Measurements from ENCODE around the gene RWDD1. TPM values are rescaled to one million over a fixed set of nuclear protein-coding genes. Genes with fewer than 3 reads are reported as not detected.
A peak's percentile ranks its signal among the peaks of the same experiment; 100 is the strongest.

Gene RWDD1
- total and polyA plus RNA-seq, 9 donors: 52.3 to 65.7 (median 56.8) TPM

DNA sequence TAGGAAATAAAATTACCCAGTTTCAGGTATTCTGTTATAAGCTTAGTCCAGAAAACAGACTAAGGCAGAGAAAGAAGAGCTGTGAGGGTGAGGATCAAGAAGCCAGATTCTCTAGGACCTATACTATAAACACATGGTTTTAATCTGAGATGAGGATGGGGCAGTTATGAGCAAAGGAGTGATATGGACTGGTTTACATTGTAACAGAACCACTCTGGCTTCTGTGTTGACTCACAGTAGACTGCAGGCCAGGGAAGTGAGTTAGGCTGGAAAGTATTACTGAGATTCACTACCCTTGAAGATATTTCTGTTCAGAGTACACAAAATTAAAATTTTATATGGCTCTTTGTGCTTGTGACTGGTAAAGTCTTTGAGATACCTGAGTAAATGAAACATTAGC is 3.2 kb upstream of the RWDD1 start:
- no peaks in the 10 kb centered on the region for H3K36me3 ChIP-seq (ENCODE audit: control insufficient read depth, insufficient read depth, low read length)
- no peak overlapping the region for H3K27ac ChIP-seq (ENCODE audit: low read length)
- H3K9me3 ChIP-seq (replicated peaks; ENCODE audit: control insufficient read depth, low read depth, low read length): no peaks in the 10 kb centered on the region
- no peak overlapping the region for H3K4me3 ChIP-seq (ENCODE audit: low read length)
- peaks cover 2% of the 10 kb centered on the region for H3K4me1 ChIP-seq (ENCODE audit: control insufficient read depth, insufficient read depth, low read length)
- DNase-seq: no peak
- H3K27me3 ChIP-seq (ENCODE audit: control insufficient read depth, insufficient read depth, low read length): peaks cover 6% of the 10 kb centered on the region

DNA sequence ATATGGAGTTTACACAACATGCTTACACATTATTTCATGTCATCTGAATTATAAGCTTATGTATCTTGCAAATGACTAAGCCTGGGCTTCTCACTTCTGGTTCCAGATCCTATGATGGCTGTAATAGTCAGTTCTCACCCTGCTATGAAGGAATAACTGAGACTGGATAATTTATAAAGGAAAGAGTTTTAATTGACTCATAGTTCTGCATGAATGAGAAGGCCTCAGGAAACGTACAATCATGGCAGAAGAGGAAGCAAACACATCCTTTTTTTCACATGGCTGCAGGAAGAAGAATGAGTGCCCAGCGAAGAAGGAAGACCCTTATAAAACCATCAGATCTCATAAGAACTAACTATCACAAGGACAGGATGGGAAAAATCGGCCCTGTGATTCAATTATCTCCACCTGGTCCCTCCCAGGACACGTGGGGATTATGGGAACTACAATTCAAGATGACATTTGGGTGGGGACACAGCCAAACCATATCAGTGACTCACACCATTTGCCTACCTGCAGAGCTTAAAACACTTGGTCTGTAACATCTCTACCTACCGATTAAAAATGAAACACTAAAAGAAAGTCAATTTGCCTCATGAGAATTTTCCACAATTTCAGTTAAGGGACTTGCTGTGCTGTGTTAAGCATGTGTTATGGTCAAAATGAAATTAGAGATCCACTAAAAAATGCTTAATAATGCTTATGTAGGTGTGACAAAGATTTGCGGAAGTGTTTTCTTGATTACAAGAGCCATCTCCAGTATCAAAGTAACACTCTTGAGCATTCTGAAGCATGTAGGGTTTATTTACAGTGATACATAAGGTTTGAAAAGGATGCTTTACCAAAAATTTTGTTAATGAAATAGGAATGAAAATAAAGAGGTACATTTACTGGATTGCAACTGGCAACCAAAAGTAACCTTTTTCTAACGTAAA is 2.2 kb upstream of the RWDD1 start:
- H3K36me3 ChIP-seq (ENCODE audit: control insufficient read depth, insufficient read depth, low read length): no peaks in the 10 kb centered on the region
- H3K9me3 ChIP-seq (replicated peaks; ENCODE audit: control insufficient read depth, low read depth, low read length): no peaks in the 10 kb centered on the region
- H3K27me3 ChIP-seq (ENCODE audit: control insufficient read depth, insufficient read depth, low read length): peaks cover 6% of the 10 kb centered on the region
- no peak overlapping the region for H3K4me3 ChIP-seq (ENCODE audit: low read length)
- peaks cover 2% of the 10 kb centered on the region for H3K4me1 ChIP-seq (ENCODE audit: control insufficient read depth, insufficient read depth, low read length)
- WGBS (ENCODE audit: insufficient coverage): no CpG with 5 or more reads among the region's 7 CpGs
- no peak for DNase-seq
- H3K27ac ChIP-seq (ENCODE audit: low read length): no peak overlapping the region

DNA sequence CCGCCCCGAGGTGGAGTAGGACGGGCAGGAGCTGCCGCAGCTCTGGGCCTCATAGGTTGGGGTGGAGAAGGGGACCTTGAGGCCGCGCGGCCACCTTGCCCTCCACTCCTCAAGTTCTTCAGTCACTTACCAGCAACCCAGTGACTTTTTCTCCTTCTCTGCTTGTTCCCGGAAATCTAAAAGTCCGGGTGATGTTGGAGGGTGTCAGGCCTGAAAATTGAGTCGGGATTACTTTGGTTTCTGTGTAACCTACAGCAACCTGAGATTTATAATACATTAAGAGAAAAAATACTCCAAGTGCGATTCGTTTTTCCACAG is 338 bp downstream of the RWDD1 start:
- no peak for DNase-seq
- H3K4me1 ChIP-seq (ENCODE audit: control insufficient read depth, insufficient read depth, low read length): peaks cover 2% of the 10 kb centered on the region
- H3K27me3 ChIP-seq (ENCODE audit: control insufficient read depth, insufficient read depth, low read length): no peaks in the 10 kb centered on the region
- no CpG with 5 or more reads among the region's 12 CpGs for WGBS (ENCODE audit: insufficient coverage)
- H3K27ac ChIP-seq (ENCODE audit: low read length): peak overlapping the region; percentile 94
- H3K4me3 ChIP-seq (ENCODE audit: low read length): peak overlapping the region; percentile 99
- peaks cover 8% of the 10 kb centered on the region for H3K36me3 ChIP-seq (ENCODE audit: control insufficient read depth, insufficient read depth, low read length)
- H3K9me3 ChIP-seq (replicated peaks; ENCODE audit: control insufficient read depth, low read depth, low read length): no peaks in the 10 kb centered on the region

DNA sequence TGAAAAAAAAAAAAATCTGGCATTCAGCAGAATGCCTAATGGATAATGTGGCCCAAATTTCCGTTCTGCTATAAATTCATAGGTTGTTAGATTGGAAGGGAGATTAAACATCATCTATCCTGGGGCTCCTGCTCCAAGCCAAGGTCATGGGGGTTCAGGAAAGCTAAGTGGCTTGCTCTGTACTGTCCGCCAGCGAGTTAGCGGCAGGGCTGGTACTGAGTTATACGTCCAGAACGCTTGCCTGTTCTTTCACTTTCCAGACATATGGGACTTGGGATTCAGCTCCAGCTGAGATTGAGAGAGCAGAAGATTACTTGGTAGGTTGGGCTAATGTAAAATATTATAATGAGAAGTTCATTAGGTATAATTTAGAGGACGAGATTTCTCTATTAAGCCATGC is 858 bp downstream of the RWDD1 start:
- Histone ChIP-seq H3K36me3 (ENCODE audit: control insufficient read depth, insufficient read depth, low read length) (peaks cover 10% of the 10 kb centered on the region), H3K9me3 (replicated peaks; ENCODE audit: control insufficient read depth, low read depth, low read length) (no peaks in the 10 kb centered on the region), H3K27me3 (ENCODE audit: control insufficient read depth, insufficient read depth, low read length) (no peaks in the 10 kb centered on the region), H3K4me3 (ENCODE audit: low read length) (peak overlapping the region; percentile 99), H3K4me1 (ENCODE audit: control insufficient read depth, insufficient read depth, low read length) (peaks cover 2% of the 10 kb centered on the region), H3K27ac (ENCODE audit: low read length) (peak overlapping the region; percentile 94)
- no CpG with 5 or more reads among the region's 7 CpGs for WGBS (ENCODE audit: insufficient coverage)
- DNase-seq: peak; percentile 43

DNA sequence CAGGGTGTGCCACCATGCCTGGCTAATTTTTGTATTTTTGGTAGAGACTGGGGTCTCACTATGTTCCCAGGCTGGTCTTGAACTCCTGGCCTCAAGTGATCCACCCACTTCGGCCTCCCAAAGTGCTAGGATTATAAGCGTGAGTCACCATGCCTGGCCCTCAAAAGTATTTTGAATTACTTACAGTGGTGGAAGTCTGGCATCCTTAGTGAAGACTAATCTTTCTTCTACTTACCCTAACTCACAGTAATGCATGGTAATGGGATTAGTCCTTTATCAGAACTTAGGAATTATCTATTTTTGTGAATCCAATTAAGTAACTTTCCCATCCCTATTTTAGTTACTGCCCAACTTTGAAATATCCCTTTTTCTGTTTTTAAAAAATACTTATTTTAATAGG is 3.9 kb downstream of the RWDD1 start:
- no peak for DNase-seq
- Histone ChIP-seq H3K4me3 (ENCODE audit: low read length) (no peak overlapping the region), H3K9me3 (replicated peaks; ENCODE audit: control insufficient read depth, low read depth, low read length) (no peaks in the 10 kb centered on the region), H3K27ac (ENCODE audit: low read length) (no peak overlapping the region), H3K4me1 (ENCODE audit: control insufficient read depth, insufficient read depth, low read length) (peaks cover 2% of the 10 kb centered on the region), H3K27me3 (ENCODE audit: control insufficient read depth, insufficient read depth, low read length) (no peaks in the 10 kb centered on the region), H3K36me3 (ENCODE audit: control insufficient read depth, insufficient read depth, low read length) (peaks cover 12% of the 10 kb centered on the region)
- WGBS (ENCODE audit: insufficient coverage): no CpG with 5 or more reads among the region's 2 CpGs

DNA sequence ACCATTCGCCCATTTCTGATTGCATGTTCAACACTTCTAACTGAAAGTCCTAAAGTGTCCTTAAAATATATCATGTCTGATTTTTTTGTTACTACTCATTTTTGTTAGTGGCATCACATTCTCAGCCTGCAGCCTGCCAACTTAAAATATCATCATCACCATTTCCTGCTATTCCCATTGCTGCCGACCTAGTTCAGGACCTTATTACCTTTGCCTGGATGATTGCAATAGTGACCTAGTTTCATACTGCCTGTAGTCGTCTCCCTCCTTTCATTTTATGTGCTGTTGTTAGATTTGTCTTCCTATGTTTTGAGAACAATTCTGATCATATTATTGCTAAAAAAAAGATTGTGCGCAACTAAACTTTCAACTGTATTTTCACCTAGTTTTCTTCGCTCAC is 6.2 kb downstream of the RWDD1 start:
- peaks cover 2% of the 10 kb centered on the region for H3K4me1 ChIP-seq (ENCODE audit: control insufficient read depth, insufficient read depth, low read length)
- H3K27ac ChIP-seq (ENCODE audit: low read length): no peak overlapping the region
- no peaks in the 10 kb centered on the region for H3K27me3 ChIP-seq (ENCODE audit: control insufficient read depth, insufficient read depth, low read length)
- H3K36me3 ChIP-seq (ENCODE audit: control insufficient read depth, insufficient read depth, low read length): peaks cover 12% of the 10 kb centered on the region
- 100% methylated on average over 1 of the region's 5 CpGs for WGBS (ENCODE audit: insufficient coverage)
- no peaks in the 10 kb centered on the region for H3K9me3 ChIP-seq (replicated peaks; ENCODE audit: control insufficient read depth, low read depth, low read length)
- H3K4me3 ChIP-seq (ENCODE audit: low read length): no peak overlapping the region
- DNase-seq: no peak

DNA sequence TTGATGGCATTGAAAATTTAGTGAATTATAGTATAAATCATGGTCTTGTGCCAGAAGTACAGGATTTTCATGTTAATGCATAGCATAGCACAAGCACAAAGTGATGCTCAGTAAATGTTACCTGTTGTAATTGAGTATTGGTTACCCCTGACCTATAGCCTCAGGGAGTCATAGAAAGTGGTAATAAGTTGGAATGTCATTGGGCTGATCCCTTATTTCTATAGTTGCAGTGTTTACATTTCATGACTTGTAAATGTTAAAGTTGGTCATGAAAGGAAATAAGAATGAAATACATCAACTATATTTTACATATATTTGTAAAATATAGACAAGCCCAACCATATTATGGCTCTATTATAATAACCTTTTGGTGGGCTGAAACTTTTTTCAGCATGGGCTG is 7.0 kb downstream of the RWDD1 start:
- H3K27ac ChIP-seq (ENCODE audit: low read length): no peak overlapping the region
- no peak overlapping the region for H3K4me3 ChIP-seq (ENCODE audit: low read length)
- no peaks in the 10 kb centered on the region for H3K9me3 ChIP-seq (replicated peaks; ENCODE audit: control insufficient read depth, low read depth, low read length)
- H3K27me3 ChIP-seq (ENCODE audit: control insufficient read depth, insufficient read depth, low read length): no peaks in the 10 kb centered on the region
- H3K4me1 ChIP-seq (ENCODE audit: control insufficient read depth, insufficient read depth, low read length): no peaks in the 10 kb centered on the region
- peaks cover 15% of the 10 kb centered on the region for H3K36me3 ChIP-seq (ENCODE audit: control insufficient read depth, insufficient read depth, low read length)
- no peak for DNase-seq

DNA sequence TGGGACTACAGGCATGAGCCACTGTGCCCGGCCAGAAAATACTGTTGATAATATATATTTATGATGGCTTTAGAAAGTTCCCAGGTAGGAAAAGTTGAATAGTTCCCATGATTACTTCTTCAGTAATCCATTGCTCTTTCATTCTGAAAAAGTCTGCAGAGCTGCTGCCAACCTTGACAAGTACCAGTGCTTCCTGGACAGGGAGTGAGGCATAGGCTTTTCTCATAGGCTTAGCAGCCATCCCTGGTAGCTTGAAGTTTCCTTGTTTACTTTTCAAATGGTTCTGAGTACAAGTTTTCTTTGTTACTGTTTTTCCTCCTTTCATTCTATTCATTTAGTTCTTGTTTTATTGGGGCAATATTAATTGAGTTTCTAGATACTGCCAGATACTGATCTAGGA is 7.8 kb downstream of the RWDD1 start:
- peaks cover 19% of the 10 kb centered on the region for H3K36me3 ChIP-seq (ENCODE audit: control insufficient read depth, insufficient read depth, low read length)
- WGBS (ENCODE audit: insufficient coverage): no CpG with 5 or more reads among the region's 1 CpG

DNA sequence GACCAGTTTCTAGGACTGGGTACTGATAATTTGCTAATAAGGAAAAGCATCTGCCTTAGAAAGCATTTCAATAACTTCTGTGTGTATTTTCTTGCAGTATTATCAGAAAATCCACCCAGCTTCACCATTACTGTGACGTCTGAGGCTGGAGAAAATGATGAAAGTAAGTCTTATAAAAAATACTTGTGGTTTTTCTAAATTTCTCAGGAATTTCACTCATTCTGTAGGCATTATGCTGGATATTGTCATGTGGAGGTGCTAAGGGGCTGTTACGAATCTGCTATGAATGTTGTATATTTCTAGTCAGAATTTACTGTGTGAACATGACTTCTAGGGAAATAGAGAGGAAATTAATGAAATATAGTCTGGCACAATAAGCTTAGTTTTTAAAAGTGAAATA is 8.9 kb downstream of the RWDD1 start:
- no peaks in the 10 kb centered on the region for H3K4me1 ChIP-seq (ENCODE audit: control insufficient read depth, insufficient read depth, low read length)
- DNase-seq: no peak
- peaks cover 19% of the 10 kb centered on the region for H3K36me3 ChIP-seq (ENCODE audit: control insufficient read depth, insufficient read depth, low read length)
- WGBS (ENCODE audit: insufficient coverage): no CpG with 5 or more reads among the region's 2 CpGs
- H3K27ac ChIP-seq (ENCODE audit: low read length): no peak overlapping the region
- no peak overlapping the region for H3K4me3 ChIP-seq (ENCODE audit: low read length)
- no peaks in the 10 kb centered on the region for H3K9me3 ChIP-seq (replicated peaks; ENCODE audit: control insufficient read depth, low read depth, low read length)
- H3K27me3 ChIP-seq (ENCODE audit: control insufficient read depth, insufficient read depth, low read length): no peaks in the 10 kb centered on the region

More for the DNA sequence above, 7.8 kb downstream of the RWDD1 start:
- no peaks in the 10 kb centered on the region for H3K27me3 ChIP-seq (ENCODE audit: control insufficient read depth, insufficient read depth, low read length)
- no peaks in the 10 kb centered on the region for H3K4me1 ChIP-seq (ENCODE audit: control insufficient read depth, insufficient read depth, low read length)
- DNase-seq: no peak
- no peak overlapping the region for H3K4me3 ChIP-seq (ENCODE audit: low read length)
- no peak overlapping the region for H3K27ac ChIP-seq (ENCODE audit: low read length)
- H3K9me3 ChIP-seq (replicated peaks; ENCODE audit: control insufficient read depth, low read depth, low read length): no peaks in the 10 kb centered on the region

DNA sequence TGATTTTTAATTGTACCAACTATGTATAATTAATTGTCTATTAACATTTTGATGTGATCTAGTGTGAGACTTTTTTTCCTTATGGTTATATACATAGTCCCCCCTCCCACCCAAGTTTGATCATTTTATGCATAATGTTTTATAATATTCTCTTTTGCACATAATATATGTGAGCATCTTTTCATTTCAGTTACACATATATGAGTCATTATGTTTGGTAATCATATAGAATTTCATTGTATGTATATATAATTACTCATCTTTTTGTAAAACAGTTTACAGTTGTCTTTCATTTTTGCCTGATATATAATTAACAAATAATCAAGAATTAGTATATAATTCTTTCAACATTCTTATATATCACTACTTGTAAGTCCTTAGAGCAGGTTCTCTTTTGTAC is 15.0 kb downstream of the RWDD1 start:
- H3K4me1 ChIP-seq (ENCODE audit: control insufficient read depth, insufficient read depth, low read length): no peaks in the 10 kb centered on the region
- no peaks in the 10 kb centered on the region for H3K27me3 ChIP-seq (ENCODE audit: control insufficient read depth, insufficient read depth, low read length)
- peaks cover 28% of the 10 kb centered on the region for H3K36me3 ChIP-seq (ENCODE audit: control insufficient read depth, insufficient read depth, low read length)
- no peak overlapping the region for H3K27ac ChIP-seq (ENCODE audit: low read length)
- DNase-seq: no peak
- no peaks in the 10 kb centered on the region for H3K9me3 ChIP-seq (replicated peaks; ENCODE audit: control insufficient read depth, low read depth, low read length)
- H3K4me3 ChIP-seq (ENCODE audit: low read length): no peak overlapping the region

DNA sequence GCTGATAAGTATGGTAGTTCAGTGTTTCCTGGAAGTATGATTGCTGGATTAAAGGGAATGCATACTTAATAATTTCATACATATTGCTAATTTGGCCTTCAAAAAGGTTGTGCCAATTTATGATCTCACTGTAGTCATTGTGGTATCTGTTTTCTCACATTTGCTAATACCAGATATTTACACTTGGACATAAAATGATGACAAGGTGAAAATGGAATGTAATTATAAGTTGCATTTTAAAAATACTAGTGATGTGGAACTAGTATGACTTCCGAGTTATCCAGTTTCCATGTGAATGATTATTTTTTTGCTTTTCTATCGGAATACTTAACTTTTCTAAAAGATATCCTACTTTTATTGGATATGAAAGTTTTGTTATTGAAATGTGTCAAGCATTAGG is 15.4 kb downstream of the RWDD1 start:
- no peaks in the 10 kb centered on the region for H3K27me3 ChIP-seq (ENCODE audit: control insufficient read depth, insufficient read depth, low read length)
- H3K9me3 ChIP-seq (replicated peaks; ENCODE audit: control insufficient read depth, low read depth, low read length): no peaks in the 10 kb centered on the region
- no peak overlapping the region for H3K4me3 ChIP-seq (ENCODE audit: low read length)
- peaks cover 31% of the 10 kb centered on the region for H3K36me3 ChIP-seq (ENCODE audit: control insufficient read depth, insufficient read depth, low read length)
- no CpG with 5 or more reads among the region's 2 CpGs for WGBS (ENCODE audit: insufficient coverage)
- no peak overlapping the region for H3K27ac ChIP-seq (ENCODE audit: low read length)
- no peaks in the 10 kb centered on the region for H3K4me1 ChIP-seq (ENCODE audit: control insufficient read depth, insufficient read depth, low read length)
- DNase-seq: no peak

Measured in muscle of leg (tissue), 11 donors.